Activated CD4-positive, alpha-beta T cell treated with anti-CD3 and anti-CD28 coated beads for 24 hours (primary cell): ENCODE results near the gene ACHE.

Experiments
- DNase-seq, 2 donors: peaks; one replicate each; pipeline ENCODE4 v3.0.0-alpha.2; 2020; ENCODE audit warnings: low read depth in 2 of 2

The ACHE gene

DNA sequence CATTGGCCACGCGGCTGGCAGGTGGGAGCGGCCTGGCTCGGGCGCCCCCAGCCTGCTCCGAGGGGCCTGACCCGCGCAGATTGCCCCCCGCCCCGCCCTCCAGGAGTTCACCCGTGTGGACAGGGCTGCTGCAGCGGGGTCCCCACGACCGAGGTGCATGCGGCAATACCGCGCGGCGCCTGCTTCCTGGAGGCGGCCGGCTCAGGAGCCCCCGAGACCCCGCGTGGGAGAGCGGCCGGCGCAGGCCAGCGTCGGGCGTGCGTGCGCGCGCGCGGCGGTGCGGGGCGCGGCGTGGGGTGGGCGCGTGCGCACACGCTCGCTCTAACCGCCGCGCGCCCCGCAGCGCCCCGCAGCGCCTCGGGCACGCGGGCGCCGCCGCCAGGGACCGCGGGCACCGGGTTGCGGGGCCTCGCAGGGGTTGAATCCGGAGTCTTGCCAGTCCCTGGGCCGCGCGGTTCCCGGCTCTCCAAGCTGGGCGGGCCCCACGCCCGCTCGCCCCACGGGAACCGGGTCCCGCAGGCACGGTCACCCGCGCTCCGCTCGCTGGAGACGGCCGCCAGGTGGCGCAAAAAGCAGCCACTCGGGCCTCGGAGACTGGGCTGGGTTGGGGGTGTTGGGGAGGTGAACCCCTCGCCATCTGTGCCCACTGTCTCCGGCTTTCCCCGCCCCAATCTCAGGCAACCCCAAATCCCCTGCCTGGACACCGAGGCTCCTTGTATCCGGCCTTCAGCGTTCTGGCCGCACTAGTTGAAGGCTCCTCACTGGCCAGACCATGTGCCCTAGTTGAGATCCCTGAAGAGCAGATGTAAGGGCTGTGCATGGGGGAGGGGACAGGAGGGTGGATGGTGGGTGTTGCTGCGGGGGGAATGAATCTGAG, 1.3 kb upstream of the ACHE start:
- DNase-seq, result no peak

DNA sequence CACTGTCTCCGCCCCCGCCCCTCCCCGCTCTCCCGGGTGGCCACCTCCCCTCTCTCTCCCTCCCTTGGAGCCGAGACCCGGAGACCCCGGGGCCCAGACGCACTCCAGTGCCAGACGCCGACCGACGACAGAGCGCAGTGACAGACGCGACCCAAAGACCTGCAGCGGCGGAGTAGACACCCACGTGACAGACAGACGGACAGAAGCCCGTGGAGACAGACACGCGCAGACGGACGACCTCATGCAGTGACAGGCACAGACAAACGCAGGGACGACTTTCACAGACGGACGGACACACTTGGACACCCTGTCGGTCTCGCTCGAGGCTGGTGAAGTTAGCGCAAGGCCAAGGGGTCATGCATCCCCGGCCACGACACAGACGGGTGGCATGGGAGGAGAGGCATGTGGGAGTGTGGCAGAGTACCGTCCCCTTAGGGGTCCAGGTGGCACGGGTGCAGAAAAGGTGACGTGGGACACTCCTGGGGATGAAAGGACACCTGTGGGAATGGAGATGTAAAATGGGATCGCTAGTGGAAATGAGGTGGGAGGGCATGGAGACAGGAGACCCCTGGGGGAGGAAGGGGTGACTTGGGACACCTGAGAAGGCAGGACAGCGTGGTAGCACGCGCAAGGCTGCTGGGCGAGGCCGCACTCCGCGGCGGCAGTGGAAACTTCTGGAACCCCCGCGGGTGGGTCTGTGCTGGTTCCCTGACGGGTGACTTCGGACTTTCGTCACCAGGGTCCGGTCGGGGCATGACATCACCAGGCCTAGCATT, 456 bp upstream of the ACHE start:
- DNase-seq, result no peak

DNA sequence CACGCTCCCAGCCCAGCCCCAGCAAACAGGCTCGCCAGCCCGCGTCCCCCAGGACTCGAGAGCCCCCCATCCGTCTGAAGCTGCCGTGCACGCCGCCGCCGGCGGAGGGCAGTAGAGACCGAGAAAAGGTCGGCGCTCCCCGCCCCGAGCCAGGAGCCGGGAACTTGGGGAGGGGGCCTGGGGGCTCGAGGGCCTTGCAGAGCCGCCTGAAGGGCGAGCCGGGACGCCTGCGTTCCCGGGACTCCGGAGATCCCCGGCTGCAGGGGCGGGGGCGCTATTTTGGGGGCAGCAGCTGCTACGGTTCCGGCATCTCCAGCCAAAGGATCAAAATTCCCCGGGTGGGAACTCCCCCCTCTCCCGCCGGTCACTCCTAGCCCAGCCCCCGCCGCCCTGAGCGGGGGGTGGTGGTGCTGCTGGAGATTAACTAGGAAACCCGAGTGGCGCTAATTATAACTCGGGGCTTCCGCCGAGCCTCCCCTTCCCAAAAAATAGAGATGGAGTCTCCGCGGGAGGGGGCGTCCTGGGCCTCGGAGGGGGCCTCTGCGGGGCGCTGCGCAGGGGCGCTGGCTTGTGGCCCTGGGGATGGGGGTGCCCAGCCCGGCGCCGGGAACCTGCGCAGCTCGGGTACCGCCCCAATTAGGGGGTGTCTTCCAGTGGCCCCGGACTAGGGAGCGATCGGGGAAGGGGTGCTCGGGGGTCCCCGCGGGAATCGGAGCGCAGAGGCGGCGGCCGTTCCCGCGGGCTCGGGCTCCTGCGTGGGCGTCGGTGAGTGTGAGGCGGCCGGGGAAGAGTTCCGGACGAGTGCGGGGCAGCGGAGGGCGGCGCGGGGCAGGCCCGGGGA, 608 bp downstream of the ACHE start:
- DNase-seq, result no peak

DNA sequence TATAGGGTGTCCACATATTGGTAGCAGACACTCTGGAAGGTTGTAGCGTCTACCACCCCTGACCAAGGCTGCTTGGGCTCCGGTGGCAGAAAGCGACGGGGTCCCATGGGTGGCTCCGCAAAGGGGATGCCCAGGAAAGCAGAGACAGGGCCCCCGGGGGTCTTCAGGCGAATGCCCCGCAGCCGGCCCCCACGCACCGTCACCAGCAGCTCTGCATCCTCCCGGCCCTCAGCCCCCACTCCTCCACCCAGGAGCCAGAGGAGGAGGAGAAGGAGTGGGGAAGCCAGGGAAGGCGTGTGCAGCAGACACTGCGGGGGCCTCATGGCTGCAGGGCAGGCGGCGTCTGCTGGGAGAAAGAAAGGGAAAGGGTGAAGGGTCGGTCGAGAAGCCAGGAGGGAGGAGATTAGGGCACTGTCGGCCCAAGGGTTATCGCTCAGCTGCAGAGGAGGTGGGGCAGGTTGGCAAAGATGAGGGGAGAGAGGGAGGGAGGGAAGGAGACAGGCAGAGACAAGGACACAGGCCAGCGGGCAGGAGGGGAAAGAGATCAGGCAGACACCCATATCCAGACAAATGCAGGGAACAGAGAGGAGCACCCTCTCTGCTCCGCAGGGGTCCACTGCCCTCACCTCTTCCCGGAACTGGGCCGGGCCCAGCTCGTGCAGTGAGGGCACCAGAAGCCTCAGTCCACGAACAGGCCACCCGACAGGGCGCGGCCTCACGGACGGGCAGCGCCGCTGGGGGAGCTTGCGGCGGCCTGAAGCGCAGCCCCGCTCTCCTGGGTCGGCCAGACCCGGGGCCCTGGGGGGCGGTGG, 1.6 kb downstream of the ACHE start:
- DNase-seq, result no peak

DNA sequence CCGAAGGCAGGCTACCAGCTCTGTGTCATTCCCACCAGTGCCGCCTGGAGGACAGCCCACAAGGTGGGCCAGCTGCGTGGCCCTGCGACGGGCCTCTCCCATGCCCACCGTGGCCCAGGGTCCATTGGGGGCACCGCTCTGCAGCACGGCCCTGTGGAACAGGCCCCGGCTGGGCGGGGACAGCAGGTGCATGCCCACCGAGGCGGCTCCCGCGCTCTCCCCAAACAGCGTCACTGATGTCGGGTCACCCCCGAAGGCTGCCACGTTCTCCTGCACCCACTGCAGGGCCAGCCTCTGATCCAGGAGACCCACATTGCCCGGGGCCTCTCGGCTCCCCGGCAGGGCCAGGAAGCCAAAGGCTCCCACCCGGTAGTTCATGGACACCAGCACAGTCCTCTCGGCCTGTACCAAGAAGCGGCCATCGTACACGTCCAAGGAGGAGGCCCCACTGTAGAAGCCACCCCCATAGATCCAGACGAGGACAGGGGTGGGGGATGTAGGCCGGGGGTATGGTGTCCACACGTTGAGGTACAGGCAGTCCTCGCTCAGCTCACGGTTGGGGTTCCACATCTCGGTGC, 2.3 kb downstream of the ACHE start:
- no peak for DNase-seq

DNA sequence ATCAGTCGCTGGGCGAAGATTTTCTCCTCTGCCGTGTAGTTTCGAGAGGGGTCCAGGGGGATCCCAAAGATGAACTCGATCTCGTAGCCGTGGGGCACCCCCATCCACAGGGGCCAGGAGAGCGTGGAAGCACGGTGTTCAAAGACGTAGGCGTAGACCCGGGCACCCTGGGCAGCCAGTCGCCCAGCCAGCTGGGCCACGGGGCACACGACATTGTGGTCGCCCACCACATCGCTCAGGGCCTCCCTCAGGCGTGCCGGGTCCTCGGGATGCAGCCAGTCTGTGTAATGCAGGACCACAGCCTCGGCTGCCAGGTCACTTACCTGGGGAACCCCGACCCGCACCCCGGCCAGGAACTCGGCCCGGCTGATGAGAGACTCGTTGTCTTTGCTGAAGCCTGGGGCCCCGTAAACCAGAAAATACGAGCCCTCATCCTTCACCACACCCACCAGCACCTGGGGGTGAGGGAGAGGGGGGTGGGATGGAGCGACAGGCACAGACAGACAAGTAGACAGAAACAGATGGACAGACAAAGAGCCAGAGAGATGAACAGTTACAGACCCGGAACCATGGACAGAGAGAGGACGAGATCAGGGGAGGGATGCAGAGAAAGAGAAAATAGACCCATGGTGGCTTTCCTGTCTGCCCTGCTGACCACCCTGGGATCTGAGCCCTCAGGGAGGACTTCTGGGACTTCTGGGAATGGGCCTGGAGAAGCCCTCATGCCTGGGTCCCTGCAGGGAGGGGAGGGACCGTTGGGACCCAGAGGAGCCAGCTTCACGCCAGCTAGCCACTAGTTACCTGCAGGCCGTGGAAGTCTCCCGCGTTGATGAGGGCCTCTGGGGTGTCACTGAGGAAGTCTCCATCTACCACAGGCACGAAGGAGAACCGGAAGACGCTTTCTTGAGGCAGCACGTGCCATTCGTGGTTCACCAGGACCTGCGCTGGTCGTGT, 3.0 kb downstream of the ACHE start:
- DNase-seq, result no peak

DNA sequence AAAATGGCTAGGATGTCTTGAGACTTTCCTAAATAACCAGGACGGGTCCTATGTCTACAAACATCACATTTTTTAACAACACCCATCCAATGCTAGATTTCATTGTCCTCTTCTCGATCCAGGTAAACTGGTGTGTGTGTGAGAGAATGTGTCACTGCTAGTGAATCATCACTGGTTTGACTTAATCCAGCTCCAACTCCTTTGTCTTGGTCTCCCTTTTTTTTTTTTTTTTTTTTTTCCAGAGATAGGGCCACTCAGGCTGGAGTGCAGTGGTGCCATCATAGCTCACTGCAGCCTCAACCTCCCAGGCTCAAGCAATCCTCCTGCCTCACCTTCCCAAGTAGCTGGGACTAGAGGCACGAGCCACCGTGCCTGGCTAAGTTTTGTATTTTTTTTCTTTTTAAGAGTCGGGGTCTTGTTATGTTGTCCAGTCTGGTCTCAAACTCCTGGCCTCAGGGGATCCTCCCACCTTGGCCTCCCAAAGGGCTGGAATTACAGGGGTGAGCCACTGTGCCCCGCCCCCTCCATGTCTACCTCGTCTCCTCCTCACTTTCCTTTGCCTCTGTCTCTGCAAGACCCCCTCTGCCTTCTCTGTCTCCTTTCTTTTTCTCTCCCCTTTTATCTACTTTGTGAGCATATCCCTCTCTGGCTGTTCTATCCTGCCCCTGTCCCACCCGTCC, 4.0 kb downstream of the ACHE start:
- DNase-seq, result no peak

DNA sequence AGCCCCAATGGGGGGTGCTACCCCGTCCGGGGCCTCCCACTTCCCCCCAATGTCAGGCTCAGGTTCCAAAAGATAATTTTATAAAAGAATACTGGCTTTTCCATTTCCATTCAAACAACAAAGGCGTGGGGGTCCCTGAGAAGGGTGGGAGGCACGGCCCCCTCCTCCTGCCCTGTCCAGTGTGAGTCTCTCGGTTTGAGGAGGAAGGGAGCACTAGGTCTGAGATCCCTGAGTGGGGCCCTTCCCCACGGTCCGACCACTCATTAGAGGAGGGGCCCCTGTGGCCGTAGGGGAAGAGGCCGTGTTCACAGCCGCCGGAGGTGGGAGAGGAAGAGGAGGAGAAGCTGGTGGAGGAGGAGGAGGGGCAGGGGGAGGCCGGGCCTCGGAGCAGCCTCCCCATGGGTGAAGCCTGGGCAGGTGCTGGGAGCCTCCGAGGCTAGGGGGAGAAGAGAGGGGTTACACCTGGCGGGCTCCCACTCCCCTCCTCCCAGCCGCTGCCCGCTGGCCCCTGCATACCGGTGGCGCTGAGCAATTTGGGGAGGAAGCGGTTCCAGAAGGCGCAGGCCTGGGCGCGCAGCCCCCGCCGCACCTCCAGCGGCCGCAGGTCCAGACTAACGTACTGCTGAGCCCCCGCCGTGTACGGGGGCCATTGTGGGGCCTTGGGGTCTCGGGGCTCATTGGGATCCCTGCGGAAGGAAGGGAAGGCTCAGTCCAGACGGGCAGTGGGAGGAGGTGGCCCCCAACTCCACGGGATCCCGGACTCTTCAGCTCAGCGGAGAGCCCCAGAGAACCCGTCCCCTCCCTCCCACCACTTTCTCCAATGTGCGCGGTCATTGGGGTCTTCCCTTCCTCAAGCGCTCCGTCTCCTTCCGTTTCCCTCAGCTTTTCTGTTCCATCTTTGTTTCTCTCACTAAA, 4.8 kb downstream of the ACHE start:
- DNase-seq, result no peak

DNA sequence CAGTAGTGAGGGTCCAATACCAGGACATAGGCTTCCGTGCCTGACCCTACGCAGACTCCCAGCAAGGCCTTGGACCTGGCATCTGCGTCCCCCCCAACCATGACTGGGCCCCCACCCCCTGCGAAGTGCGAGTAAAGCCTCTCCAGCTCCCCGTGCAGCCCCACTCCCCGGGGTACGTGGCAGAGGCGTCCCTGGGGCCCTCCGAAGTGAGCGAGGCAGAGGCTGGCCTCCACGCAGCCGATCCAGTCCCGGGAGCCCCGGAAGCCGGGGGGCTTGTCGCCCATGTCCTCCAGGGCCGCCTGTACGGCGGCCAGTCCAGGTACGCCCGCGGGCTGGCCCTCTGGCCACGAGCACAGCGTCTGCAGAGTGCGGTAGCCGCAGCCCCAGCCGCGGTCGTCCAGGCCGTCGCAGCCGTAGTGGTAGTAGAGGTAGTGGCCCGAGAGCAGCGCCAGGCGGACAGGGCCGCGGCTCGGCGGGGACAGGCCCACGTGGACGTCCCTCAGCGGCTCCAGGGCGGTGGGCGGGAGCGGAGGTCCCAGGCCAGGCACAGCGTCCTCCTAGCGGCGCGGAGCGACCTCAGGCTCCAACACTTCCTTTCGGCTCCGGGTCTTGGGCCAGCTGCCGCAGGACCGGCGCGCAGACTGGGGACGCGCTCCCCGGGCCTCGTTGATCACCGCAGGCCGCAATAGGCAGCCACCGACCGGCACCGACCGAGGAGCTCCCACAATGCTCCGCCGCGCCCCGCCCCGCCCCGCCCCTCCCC, 6.5 kb downstream of the ACHE start, which contains the start of gene UFSP1:
TSS of gene UFSP1 (minus strand) at position 728 of the 763 bp plus-strand sequence. CDS start at position 284, 444 bp downstream.
- DNase-seq, result no peak

DNA sequence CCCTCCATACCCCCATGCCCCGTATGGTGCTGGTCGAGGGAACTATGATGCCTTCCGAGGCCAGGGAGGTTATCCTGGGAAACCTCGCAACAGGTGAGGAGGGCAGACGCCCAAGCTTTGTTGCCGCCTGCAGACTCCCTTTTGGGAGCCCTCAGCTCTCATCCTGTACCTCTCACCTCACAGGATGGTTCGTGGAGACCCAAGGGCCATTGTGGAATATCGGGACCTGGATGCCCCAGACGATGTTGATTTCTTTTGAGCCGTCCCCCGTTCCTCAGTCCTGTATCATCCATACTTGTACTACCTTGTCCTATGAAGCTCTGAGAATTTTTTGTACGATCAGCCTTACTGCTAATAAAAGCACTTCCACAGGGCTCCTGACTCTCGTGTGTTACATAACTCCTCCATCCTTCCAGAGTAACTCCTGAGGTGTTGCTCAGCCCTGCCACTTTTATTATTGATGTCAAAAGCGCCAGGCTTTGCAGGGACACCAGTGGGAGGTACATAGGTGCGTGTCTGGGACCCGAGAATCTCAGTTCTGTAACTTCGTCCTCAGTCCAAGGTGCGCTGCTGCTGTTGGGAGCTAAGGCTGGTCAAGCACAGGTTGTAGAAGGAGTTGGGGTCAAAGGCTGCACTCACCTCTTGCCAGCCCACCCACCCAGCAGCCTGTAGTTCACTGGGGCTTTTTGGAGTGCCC, 7.2 kb downstream of the ACHE start:
- DNase-seq, result no peak

DNA sequence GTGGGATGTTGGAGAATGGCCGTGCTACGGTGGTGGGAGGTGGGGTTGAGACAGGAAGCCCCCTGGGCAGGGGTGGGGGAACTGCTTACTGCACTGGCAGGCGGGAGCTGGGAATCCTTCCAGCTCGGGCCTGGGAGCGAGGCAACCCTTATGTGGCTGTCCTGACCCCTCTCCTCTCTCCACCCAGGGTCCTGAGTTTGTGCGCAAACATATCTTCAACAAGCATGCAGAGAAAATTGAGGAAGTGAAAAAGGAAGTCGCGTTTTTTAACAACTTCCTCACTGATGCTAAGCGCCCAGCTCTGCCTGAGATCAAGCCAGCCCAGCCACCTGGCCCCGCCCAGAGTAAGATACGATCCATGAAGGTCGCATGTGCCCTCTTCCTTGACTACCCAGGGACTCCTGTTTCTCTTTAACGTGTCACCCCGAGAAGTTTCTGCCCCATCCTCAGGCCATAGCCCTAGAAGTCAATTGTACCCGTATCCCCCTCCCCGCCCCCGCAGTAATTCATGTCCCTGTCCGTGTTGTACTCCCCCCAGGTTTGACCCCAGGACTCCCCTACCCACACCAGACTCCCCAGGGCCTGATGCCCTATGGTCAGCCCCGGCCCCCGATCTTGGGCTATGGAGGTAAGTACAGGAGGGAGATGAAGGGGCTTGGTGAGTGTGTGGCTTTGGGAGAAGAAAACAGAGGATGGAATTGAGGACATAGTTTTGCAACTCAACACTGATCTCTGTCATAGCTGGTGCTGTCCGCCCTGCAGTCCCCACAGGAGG, 8.0 kb downstream of the ACHE start:
- no peak for DNase-seq

DNA sequence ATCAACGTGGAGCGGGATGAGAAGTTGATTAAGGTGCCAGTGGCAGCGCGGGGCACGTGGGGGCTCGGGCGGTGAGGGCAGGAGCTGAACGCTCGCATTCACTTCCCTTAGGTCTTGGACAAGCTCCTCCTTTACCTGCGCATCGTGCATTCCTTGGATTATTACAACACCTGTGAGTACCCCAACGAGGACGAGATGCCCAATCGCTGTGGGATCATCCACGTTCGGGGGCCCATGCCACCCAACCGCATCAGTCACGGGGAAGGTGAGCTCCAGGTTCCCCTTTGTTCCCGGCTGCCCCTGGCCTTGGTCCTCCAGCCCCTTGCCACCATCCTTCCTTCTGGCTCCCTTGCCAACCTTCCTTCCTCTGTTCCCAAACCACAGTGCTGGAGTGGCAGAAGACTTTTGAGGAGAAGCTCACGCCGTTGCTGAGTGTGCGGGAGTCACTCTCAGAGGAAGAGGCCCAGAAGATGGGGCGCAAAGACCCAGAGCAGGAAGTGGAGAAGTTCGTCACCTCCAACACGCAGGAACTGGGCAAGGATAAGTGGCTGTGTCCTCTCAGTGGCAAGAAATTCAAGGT, 8.7 kb downstream of the ACHE start:
- DNase-seq, result no peak

DNA sequence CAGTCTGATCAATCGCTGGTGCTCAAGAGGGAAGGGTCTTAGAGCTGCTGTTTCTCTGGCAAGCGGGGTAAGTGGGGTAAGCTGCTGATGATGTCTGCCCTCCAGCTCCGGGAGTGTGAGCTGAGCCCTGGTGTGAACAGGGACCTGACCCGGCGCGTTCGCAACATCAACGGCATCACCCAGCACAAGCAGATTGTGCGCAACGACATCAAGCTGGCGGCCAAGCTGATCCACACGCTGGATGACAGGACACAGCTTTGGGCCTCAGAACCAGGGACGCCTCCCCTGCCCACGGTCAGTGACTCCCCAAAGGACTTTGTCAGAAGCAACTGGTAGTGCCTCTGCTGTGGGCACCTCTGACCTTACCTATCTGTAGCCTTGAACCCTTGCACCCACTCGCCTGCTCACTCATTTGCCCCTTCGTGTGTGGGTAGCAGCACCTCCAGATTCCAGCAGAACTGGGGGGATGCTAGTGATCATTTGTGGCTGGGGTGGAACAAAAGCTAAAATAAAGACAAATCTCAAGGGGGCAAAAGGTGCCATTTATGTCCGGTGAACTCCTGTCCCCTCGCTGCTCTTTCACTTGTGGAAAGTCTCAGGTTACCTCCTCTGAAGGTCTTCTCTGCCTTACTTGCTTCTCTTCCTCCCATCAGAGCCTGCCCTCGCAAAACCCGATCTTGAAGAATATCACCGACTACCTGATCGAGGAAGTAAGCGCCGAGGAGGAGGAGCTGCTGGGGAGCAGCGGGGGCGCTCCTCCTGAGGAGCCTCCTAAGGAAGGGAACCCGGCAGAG, 9.3 kb downstream of the ACHE start:
- no peak for DNase-seq

DNA sequence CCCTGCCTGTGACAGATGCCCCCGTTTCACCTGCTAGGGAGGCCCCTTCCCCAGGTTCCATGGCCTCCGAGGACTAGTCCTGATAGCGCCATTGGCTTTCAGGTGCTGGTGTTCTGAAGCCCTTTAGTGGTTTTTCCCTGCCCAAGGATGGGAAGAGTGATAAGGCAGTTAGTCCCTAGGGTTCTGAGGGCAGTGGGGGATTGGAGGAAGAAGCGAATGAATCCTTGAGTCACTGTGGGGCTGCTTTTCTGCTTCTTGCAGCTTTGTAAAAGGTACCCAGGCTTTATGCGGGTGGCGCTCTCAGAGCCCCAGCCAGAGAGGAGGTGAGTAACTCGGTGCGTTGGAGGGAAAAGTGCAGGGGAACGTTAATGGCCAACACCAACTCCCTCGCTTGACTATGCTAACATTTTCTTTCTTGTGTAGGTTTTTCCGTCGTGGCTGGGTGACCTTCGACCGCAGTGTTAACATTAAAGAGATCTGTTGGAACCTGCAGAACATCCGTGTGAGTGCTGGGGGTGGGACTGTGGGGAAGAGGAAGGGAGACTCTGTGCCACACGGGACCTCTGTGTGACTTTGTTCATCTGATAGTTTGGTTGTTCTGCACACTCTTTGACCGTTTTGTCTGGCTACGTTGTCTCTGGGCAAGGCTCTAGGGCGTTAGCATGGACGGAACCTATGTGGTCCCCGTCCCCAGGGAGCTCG, 10.1 kb downstream of the ACHE start:
- no peak for DNase-seq
